NCI-H82 treated with DMSO at 0.1 percent for 48 hours (cell line): ENCODE data around the gene NPIPB9.

Source experiments
- DNase-seq: peaks from one replicate; lab custom pipeline; 2025; ENCODE audit not compliant: unreplicated experiment; lab: John Stamatoyannopoulos, UW

NPIPB9 gene

GRCh38 chr16:28821874-28822519 lies 70.4 kb downstream of the NPIPB9 start:
- no peak for DNase-seq
